SKM-1 treated with dmso at 0.1 percent for 144 hours (cell line): ENCODE data around the gene KCNJ8.
"Not testable (repeated sequence)": the region's sequence is repeated elsewhere in the genome, so short reads cannot be mapped to it uniquely, and the experiment has no call there.

Experiments
- DNase-seq: peaks from one replicate; lab custom pipeline; 2025; ENCODE audit not compliant: unreplicated experiment; lab: John Stamatoyannopoulos, UW

Gene KCNJ8

GRCh38 chr12:21774358-21775132 lies at the start of gene KCNJ8:
Gene KCNJ8 (minus strand): TSS chr12:21774706. CDS start chr12:21773616, 1,090 bp downstream.
- no peak for DNase-seq

DNA sequence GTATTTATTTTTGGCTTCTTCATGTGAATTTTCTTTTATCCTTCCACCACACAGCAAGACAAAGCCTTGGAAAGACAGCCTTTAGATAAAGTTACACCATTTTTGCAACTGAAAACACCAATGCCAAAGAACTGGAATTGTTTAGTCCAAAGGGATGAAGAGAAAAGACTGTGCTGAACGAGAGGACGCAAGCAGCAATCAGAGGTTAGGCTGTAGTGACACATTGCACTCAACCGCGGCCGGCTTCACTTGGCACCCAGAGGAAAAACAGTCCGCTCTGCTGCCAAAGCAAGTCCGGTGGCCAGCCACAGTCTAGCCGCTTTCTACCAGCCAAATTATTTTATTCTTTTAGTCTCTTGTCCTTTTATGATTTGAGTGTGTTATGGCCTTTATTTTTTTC lies 49.1 kb upstream of the KCNJ8 start:
- no peak for DNase-seq

GRCh38 chr12:21819678-21820077 lies 45.2 kb upstream of the KCNJ8 start:
- DNase-seq: no peak

GRCh38 chr12:21819236-21819635 lies 44.7 kb upstream of the KCNJ8 start:
- no peak for DNase-seq

DNA sequence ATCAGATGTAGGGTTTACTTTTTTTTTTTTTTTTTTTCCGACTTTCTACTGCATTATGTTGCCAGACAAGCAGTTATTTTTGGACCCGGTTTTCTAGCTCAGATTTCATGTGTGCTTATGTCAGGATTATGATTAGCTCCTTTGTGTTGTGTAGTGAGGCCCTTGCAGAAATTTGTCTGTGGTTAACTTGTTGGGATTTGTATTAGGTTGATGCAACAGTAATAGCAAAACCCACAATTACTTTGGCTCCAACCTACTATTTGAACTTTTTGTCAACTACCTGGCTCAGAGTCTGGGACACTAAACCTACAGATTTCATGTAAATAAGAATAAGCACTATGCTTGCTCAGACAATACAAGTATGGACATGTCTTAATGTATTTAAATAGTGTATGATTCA lies 44.1 kb upstream of the KCNJ8 start:
- DNase-seq: no peak

DNA sequence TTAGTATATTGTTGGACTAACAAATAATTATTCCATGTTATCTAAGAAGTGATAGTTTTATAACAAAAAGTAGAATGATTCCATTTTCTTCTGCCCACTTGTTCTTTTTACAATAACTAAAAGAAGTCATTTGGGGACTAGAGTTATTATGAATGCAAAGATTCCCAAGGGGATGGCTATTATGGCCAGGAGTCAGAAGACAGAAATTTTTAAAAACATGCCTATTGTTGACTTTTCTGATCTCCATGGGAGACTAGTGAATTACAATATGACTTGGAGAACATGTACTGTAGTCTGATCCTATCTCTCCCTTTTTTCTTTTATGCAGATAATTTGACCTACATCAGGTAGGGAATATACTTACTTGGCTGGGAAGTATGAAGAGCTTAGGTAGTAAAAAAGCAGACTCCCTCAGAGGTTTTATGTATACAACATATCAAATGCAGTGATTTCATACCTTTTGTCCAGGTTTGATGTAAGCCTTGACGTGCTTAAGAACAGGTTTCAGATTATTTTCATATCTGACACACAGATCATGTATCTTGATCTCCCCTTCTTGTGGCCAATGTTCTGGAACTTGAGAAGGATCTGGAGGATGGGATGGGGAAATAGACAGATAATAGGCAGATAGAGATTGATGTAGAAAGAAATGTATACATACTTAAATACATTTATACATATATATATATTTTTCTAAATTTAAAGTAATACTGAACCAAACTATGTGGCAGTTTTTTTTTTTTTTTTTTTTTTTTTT lies 41.0 kb upstream of the KCNJ8 start:
- DNase-seq: no peak

GRCh38 chr12:21814814-21815213 lies 40.3 kb upstream of the KCNJ8 start:
- DNase-seq: no peak

DNA sequence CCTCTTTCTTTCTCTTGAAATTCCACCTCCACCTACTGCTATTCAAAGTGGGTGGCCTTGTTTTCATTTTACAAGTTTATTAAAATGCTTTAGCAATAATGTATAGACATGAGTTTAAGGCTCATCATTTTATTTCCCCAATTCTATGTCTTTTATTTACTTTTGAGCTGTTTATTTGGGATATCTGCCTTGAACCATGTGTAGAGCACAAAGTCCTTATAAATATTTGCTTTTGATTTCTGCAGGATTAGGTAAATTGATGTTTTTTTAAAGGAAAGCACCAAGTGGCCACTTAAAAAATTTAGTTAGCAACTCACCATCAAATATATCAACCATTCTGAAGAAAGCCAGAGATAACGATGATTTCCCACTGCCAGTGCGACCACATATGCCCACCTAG lies 39.8 kb upstream of the KCNJ8 start:
- DNase-seq: no peak

DNA sequence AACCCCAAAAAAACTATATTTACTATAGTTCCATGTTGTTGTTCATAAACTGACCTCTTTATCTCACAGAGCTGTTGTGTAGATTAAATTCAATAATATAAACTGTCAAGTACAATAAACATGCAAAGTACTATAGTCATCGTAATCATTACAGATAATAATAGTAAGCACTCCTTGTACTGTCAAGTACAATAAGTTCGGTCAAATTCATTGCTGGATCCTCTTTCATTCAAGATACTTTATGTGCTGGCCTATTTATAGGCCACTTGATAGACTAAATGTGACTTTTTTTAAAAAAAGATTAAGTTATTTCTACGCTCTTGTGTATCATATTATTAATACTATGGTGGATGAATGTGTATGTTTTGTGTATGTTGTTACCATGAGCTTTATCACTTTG lies 39.2 kb upstream of the KCNJ8 start:
- DNase-seq: no peak

GRCh38 chr12:21813125-21813524 lies 38.6 kb upstream of the KCNJ8 start:
- no peak for DNase-seq

DNA sequence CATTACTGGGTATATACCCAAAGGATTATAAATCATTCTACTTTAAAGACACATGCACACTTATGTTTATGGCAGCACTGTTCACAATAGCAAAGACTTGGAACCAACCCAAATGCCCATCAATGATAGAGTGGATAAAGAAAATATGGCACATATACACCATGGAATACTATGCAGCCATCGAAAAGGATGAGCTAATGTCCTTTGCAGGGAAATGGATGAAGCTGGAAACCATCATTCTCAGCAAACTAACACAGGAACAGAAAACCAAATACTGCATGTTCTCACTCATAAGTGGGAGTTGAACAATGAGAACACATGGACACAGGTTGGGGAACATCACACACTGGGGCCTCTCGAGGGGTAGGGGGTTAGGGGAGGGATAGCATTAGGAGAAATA lies 37.8 kb upstream of the KCNJ8 start:
- not testable (repeated sequence) for DNase-seq

DNA sequence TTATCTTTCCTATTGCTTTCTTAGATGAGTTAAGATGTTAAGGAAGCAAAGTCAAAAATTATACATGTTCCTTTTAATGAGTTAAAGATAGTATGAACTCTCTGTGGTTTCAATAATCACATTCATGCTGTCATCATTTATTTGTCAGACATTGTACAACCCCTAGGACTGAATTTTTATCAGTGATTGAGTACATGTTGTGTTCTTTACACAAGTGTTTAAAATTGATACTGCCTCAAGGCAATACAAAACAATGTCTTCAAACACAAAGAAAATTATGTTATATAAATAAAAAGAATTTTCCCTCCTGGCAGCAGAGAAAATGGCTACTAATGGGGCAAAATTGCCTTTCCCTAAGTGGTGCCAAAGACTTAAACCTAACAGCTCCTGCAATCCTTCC lies 34.6 kb upstream of the KCNJ8 start:
- DNase-seq: no peak

- DNase-seq: no peak
These were observed 31.7 kb upstream of the KCNJ8 start for GRCh38 chr12:21806255-21806654.

DNA sequence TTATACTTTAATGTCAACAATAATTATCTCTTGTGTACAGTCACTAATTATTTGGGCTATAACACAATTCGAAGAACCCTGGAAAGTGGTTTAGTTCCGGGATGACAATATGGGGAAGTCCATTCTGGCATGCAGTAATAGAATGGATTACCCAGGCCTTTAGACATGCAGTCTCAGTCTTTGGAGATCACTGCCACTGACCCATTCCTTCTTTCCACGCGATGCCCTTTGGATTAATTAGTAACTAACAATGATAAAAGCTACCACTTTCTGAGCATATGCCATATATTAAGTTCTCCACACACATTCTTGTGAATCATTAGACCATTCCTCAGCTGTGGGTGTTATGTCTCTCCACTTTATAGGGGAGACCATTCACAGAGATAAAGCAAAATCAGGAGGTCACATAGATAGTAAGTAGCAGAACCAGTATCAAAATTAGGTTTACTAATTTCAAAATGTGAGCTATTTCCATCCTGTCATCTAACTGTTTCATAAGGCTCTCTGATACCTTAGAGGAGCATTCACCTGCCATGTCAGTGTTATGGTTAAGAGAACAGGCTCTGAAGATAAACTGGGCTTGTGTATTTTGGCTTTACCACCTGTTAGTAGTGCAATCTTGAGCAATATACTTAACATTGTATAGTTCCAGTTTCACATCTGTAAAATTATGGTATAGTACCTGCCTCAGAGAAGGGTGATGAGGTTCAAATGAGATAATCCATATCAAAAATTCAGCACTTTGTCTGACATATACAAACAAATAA lies 27.2 kb upstream of the KCNJ8 start:
- no peak for DNase-seq

DNA sequence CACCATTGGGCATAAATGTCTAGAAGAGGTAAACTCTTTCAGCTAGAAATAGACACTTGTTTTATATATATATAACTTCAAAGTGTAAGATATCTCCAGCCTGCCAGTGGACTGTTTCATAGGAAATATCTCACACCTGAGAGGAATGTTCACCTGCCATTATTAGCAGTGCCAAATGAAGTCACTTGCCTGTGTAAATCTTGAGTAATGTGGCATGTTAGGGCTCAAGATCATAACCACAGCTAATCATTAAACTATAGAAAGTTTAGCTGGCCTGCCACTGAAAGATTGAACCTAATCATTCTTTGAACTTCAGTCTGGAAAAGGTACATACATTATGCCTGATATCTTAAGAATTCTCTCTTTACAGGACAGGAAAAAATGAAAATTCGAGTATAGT lies 25.5 kb upstream of the KCNJ8 start:
- DNase-seq: no peak

GRCh38 chr12:21797539-21797938 lies 23.0 kb upstream of the KCNJ8 start:
- no peak for DNase-seq

GRCh38 chr12:21795648-21796328 lies 21.3 kb upstream of the KCNJ8 start:
- no peak for DNase-seq

- not testable (repeated sequence) for DNase-seq
These were observed 20.5 kb upstream of the KCNJ8 start for GRCh38 chr12:21794807-21795595.

DNA sequence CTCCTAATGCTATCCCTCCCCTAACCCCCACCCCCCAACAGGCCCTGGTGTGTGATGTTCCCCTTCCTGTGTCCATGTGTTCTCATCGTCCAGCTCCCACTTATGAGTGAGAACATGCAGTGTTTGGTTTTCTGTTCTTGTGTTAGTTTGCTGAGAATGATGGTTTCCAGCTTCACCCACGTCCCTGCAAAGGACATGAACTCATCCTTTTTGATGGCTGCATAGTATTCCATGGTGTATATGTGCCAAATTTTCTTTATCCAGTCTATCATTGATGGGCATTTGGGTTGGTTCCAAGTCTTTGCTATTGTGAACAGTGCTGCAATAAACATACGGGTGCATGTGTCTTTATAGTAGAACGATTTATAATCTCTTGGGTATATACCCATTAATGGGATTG lies 15.2 kb upstream of the KCNJ8 start:
- DNase-seq: not testable (repeated sequence)
